ENCODE measurements around the gene UBN1. TPM values are rescaled to one million over a fixed set of nuclear protein-coding genes. Genes with fewer than 3 reads are reported as not detected.
A peak's percentile ranks its signal among the peaks of the same experiment; 100 is the strongest.

The UBN1 gene
- total RNA-seq, 1 donor from 2014 or later, result 17.6 TPM

DNA sequence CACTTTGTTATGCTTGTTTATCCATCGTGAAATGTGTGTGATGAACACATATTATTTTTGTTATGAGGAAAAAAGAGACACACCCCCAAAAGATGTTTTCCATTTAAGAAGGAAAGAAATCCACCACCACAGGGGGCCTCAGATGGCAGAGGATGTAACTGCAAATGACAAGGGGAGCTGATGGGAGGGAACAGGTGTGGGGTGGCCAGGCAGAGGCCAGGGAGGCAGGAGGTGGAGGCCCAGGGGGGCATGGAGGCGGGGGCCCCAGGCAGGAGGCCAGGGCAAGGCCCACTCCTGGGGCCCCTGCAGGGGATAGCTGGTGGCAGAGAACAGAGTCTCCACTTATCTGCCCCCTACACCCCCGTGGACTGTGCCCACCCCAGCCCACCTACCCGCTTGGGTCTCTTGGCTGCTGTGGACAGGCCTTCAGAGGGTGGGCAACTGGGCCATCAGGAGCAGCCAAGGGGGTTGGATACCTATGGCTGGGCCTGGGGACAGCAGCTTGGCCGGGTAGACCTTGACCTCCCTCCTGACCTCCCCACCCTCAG, 61.6 kb downstream of the UBN1 start:
- Histone ChIP-seq H3K4me3 (ENCODE audit: low read depth, low read length) (no peak overlapping the region), H3K27me3 (ENCODE audit: control insufficient read depth, insufficient read depth, low read length) (no peaks in the 10 kb centered on the region), H3K36me3 (ENCODE audit: control insufficient read depth, insufficient read depth, low read length) (peaks cover 29% of the 10 kb centered on the region)
- FAIRE-seq, result no peak
- no peak for TF ChIP-seq CTCF (IDR thresholded peaks at IDR 0.05; ENCODE audit: insufficient read depth, low read length, severe bottlenecking)
- no peak for DNase-seq (ENCODE audit: low read depth)

DNA sequence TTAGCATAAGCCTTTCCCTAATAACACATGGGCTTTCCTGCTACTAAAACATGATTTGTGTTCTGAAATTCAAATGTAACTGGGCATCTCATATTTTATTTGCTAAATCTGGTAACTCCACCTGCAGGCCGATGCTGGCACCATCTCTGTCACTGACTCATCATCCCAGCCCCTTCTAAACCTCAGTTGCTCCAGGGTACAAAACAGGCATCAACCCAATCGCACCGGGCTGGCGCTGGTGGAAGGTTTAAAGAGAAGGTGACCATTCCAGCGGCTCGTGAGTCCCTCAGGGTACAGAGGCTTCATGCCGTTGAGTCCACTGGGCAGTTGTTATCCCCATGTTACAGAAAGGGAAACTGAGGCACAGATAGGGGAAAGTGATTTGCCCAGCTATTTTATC, 62.5 kb downstream of the UBN1 start:
- DNase-seq (ENCODE audit: low read depth), result no peak
- no peak overlapping the region for H3K4me3 ChIP-seq (ENCODE audit: low read depth, low read length)
- no peaks in the 10 kb centered on the region for H3K27me3 ChIP-seq (ENCODE audit: control insufficient read depth, insufficient read depth, low read length)
- FAIRE-seq, result no peak
- peaks cover 28% of the 10 kb centered on the region for H3K36me3 ChIP-seq (ENCODE audit: control insufficient read depth, insufficient read depth, low read length)
- TF ChIP-seq CTCF (IDR thresholded peaks at IDR 0.05; ENCODE audit: insufficient read depth, low read length, severe bottlenecking), result no peak

DNA sequence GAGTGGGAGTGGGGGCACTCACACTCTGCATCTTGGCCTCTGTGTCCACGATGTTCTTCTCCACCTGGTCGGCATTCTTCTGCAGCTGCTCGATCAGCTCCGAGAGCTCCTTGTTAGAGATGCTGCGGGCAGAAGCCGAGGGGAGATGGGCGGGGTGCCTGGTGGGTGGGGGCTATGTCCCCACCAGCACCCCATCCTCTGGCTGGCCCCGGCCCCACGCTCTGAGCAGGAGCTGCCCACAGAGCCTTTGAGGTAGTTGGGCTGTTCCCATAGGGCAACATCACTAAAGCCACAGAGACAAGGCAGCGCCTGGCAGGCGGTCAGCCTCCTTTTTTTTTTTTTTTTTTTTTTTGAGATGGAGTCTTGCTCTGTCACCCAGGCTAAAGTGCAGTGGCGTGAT, 63.5 kb downstream of the UBN1 start:
- Histone ChIP-seq H3K27me3 (ENCODE audit: control insufficient read depth, insufficient read depth, low read length) (no peaks in the 10 kb centered on the region), H3K4me3 (ENCODE audit: low read depth, low read length) (no peak overlapping the region), H3K36me3 (ENCODE audit: control insufficient read depth, insufficient read depth, low read length) (peaks cover 25% of the 10 kb centered on the region)
- DNase-seq (ENCODE audit: low read depth) (no peak), FAIRE-seq (no peak)
- no peak for TF ChIP-seq CTCF (IDR thresholded peaks at IDR 0.05; ENCODE audit: insufficient read depth, low read length, severe bottlenecking)

DNA sequence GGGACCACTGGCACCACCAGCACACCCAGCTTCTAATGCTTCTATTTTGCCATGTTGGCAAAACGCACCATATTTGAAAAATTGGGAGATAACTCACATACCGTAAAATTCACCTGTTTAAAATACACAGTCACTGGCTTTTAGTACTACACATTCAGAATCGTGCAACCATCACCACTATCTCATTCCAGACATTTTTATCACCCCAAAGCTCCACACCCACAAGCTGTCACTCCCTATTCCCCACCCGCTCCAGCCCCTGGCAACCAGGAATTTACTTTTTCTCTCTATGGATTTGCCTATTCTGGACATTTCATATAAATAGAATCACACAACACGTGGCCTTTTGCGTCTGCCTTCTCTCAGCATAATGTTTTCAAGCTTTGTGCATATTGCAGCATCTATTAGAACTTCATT, 64.7 kb downstream of the UBN1 start:
- no peak for TF ChIP-seq CTCF (IDR thresholded peaks at IDR 0.05; ENCODE audit: insufficient read depth, low read length, severe bottlenecking)
- peak; percentile 26 for DNase-seq (ENCODE audit: low read depth)
- no peaks in the 10 kb centered on the region for H3K27me3 ChIP-seq (ENCODE audit: control insufficient read depth, insufficient read depth, low read length)
- peaks cover 23% of the 10 kb centered on the region for H3K36me3 ChIP-seq (ENCODE audit: control insufficient read depth, insufficient read depth, low read length)
- no peak overlapping the region for H3K4me3 ChIP-seq (ENCODE audit: low read depth, low read length)
- FAIRE-seq, result no peak

- no peak for DNase-seq (ENCODE audit: low read depth)
- H3K36me3 ChIP-seq (ENCODE audit: control insufficient read depth, insufficient read depth, low read length), result peaks cover 23% of the 10 kb centered on the region
- FAIRE-seq, result no peak
- H3K4me3 ChIP-seq (ENCODE audit: low read depth, low read length), result no peak overlapping the region
- no peaks in the 10 kb centered on the region for H3K27me3 ChIP-seq (ENCODE audit: control insufficient read depth, insufficient read depth, low read length)
- no peak for TF ChIP-seq CTCF (IDR thresholded peaks at IDR 0.05; ENCODE audit: insufficient read depth, low read length, severe bottlenecking)
Observed at GRCh38 chr16:4913130-4913773, 66.0 kb downstream of the UBN1 start.
